ENCODE measurements around the gene BBOX1.

BBOX1 gene

DNA sequence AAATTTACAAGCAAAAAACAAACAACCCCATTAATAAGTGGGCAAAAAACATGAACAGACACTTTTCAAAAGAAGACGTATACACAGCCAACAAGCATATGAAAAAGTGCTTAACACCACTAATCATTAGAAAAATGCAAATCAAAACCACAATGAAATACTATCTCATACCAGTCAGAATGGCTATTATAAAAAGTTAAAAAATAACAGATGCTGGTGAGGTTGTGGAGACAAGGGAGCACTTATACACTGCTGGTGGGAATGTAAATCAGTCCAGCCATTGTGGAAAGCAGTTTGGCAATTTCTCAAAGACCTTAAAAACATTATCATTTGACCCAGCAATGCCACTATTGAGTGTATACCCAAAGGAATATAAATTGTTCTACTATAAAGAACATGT lies 72.3 kb downstream of the BBOX1 start:
- TF ChIP-seq, protein P1, sequence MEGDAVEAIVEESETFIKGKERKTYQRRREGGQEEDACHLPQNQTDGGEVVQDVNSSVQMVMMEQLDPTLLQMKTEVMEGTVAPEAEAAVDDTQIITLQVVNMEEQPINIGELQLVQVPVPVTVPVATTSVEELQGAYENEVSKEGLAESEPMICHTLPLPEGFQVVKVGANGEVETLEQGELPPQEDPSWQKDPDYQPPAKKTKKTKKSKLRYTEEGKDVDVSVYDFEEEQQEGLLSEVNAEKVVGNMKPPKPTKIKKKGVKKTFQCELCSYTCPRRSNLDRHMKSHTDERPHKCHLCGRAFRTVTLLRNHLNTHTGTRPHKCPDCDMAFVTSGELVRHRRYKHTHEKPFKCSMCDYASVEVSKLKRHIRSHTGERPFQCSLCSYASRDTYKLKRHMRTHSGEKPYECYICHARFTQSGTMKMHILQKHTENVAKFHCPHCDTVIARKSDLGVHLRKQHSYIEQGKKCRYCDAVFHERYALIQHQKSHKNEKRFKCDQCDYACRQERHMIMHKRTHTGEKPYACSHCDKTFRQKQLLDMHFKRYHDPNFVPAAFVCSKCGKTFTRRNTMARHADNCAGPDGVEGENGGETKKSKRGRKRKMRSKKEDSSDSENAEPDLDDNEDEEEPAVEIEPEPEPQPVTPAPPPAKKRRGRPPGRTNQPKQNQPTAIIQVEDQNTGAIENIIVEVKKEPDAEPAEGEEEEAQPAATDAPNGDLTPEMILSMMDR (conservative IDR thresholded peaks at IDR 0.05; ENCODE audit: low read length) = no peak
- H3K4me3 ChIP-seq (ENCODE audit: low read length) = no peak overlapping the region
- peak; percentile 10 for DNase-seq (ENCODE audit: low read depth)

DNA sequence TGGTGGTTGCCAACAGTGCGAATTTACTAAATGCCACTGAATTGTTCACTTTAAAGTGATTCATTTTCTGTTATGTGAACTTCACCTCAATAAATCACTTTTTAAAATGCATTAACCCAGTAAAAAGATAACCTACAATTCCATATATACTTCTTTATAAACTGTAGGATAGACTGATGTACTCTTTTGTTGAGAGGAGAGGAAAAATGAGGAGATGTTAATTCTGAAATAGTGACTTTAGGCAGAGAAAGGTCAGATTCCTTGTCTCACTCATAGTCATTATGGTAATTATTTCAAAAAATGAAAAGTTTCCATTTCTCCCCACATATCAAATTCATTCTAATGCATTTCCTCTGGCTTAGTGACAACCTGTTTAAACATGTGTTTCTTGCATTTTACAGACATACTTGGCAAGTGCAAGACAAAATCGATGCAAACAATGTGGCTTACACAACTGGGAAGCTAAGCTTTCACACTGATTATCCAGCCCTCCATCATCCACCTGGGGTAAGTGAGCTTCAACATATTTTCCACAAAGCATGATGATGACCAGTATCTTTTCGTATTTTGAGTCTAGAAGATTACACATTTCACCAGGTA lies 74.5 kb downstream of the BBOX1 start:
- DNase-seq (ENCODE audit: low read depth) = no peak
- no peak overlapping the region for H3K4me3 ChIP-seq (ENCODE audit: low read length)
- TF ChIP-seq, protein P1 (conservative IDR thresholded peaks at IDR 0.05; ENCODE audit: low read length) = no peak

DNA sequence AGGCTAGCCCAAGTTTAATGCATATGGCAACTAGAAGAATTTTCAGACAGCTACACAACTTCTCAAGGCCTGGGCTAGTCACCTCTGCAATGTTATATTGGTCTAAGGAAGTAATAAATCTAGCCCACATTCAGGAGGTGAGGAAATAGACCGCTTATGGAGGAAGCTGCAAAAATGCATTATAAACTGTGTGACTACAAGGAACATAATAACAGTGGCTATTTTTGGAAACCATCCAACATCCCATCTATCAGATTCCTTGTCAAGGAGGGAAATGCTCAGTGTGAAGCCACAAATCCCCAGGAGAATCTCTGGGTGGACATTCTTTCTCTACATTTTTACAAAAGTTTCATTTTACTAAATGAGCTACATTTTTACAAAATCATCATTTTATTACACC lies 76.1 kb downstream of the BBOX1 start:
- H3K4me3 ChIP-seq (ENCODE audit: low read length) = no peak overlapping the region
- TF ChIP-seq, protein P1 (conservative IDR thresholded peaks at IDR 0.05; ENCODE audit: low read length) = no peak
- peak; percentile 91 for DNase-seq (ENCODE audit: low read depth)

DNA sequence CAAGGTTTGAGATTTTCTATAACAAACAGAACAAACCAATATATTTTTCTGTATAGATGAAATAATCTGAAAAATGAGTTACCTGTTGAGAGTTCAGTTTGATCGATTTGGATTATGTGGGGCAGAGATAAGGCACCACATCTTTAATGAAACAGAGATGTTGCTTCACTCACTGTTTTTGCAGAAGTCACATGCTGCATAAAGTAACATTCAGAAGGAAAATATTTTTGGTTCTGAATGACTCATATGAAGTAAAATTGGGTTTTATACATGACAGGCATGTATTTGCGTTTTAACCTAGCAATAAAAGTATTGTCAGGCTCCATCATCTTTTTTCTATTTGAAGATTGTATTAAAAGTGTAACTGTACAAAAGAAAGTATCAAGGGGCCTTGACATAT lies 77.8 kb downstream of the BBOX1 start:
- H3K4me3 ChIP-seq (ENCODE audit: low read length) = no peak overlapping the region
- TF ChIP-seq, protein P1 (conservative IDR thresholded peaks at IDR 0.05; ENCODE audit: low read length) = no peak
- DNase-seq (ENCODE audit: low read depth) = peak; percentile 8

DNA sequence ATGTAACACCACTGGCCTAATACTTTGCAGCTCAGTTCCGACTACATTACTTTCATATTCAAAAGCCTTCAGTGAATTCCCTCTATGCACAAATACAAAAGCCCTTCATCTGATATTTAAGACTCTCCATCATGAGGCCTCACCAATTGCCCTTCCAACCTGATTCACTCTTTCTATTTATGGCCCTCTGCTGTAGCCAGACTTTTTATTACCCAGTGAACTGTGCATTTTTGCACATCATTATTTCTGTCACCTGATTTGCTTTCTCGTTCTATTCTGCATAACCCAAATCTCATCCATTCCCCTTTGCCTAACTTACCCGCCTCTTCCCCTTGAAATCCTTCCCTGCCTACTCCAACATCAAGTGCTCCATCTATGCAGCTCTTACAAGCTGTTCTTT lies 78.3 kb downstream of the BBOX1 start:
- no peak overlapping the region for H3K4me3 ChIP-seq (ENCODE audit: low read length)
- no peak for DNase-seq (ENCODE audit: low read depth)
- TF ChIP-seq, protein P1 (conservative IDR thresholded peaks at IDR 0.05; ENCODE audit: low read length) = no peak

DNA sequence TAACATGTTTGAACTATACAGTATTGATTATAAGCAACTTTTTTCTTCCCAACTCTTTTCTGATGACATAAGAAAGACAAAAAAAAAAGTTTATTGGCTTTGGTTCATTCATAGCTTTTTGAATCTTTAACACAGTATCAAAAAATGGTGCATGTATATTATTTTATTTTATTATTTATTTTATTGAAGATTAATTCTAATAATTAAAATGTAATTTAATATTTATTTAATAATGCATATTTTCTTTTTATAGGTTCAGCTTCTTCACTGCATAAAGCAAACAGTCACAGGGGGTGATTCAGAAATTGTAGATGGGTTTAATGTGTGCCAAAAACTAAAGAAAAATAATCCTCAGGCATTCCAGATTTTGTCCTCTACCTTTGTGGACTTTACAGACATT lies 78.8 kb downstream of the BBOX1 start:
- DNase-seq (ENCODE audit: low read depth) = no peak
- TF ChIP-seq, protein P1 (conservative IDR thresholded peaks at IDR 0.05; ENCODE audit: low read length) = no peak
- H3K4me3 ChIP-seq (ENCODE audit: low read length) = no peak overlapping the region

DNA sequence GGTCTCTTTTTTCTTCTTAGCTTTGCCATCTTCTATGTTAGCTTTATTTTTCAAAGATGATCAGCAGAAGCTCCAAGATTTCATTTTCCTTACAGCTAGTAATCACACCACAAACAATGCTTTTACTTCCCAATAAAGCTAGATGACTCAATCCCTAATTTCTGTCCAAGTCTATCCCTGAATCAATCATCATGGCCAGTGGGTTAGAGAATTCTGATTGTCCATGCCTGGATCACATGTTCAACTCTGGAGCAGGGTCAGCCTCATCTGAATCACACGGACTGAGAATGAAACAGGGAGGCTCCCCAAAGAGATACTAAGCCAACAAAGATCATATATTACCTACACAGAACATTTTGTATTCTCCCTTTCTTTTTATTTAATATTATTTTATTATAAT lies 79.6 kb downstream of the BBOX1 start:
- TF ChIP-seq, protein P1 (conservative IDR thresholded peaks at IDR 0.05; ENCODE audit: low read length) = no peak
- DNase-seq (ENCODE audit: low read depth) = peak; percentile 37
- no peak overlapping the region for H3K4me3 ChIP-seq (ENCODE audit: low read length)
